ENCODE measurements around the gene ZNF804B. TPM values are rescaled to one million over a fixed set of nuclear protein-coding genes. Genes with fewer than 3 reads are reported as not detected.

ZNF804B gene
- total and polyA plus RNA-seq, 4 donors, result not detected

DNA sequence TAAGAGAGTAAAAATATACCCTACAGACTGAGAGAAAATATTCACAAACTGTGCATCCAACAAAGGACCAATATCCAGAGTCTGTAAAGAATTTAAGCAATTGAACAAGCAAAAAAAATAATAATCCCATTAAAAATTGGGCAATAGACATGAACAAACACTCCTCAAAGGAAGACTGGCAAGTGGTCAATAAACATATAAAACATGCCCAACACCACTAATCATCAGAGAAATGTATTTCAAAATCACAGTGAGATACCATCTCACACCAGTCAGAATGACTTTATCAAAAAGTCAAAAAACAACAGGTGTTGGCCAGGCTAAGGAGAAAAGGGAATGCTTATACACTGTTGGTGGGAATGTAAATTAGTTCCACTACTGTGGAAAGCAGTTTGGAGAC, 21.9 kb upstream of the ZNF804B start:
- Histone ChIP-seq H3K36me3 (ENCODE audit: control insufficient read depth in 4 of 4, insufficient read depth in 3 of 4, low read depth in 1 of 4, low read length in 3 of 4) (no peaks in the 10 kb centered on the region), H3K4me1 (ENCODE audit: control insufficient read depth in 4 of 4, insufficient read depth in 4 of 4, low read length in 3 of 4) (no peaks in the 10 kb centered on the region), H3K27me3 (ENCODE audit: control insufficient read depth in 4 of 4, insufficient read depth in 4 of 4, low read length in 3 of 4) (peaks cover 0 to 3% (median 0%) of the 10 kb centered on the region in 4 donors), H3K27ac (ENCODE audit: low read depth in 1 of 2, low read length in 2 of 2) (no peak overlapping the region), H3K4me3 (ENCODE audit: low read depth in 1 of 3, low read length in 3 of 3) (no peak overlapping the region), H3K9ac (ENCODE audit: low read depth in 1 of 2, low read length in 2 of 2) (no peak overlapping the region), H3K9me3 (ENCODE audit: control insufficient read depth in 4 of 4, low read length in 3 of 4) (no peaks in the 10 kb centered on the region)
- TF ChIP-seq HNF4G (IDR thresholded peaks at IDR 0.05) (no peak), YY1 (IDR thresholded peaks at IDR 0.05) (no peak), HNF4A (conservative IDR thresholded peaks at IDR 0.05) (no peak), RXRA (IDR thresholded peaks at IDR 0.05) (no peak), FOXA1 (IDR thresholded peaks at IDR 0.05) (no peak), GABPA (IDR thresholded peaks at IDR 0.05 in 1 of 2, conservative IDR thresholded peaks at IDR 0.05 in 1 of 2) (no peak), RAD21 (IDR thresholded peaks at IDR 0.05) (no peak), FOXA2 (IDR thresholded peaks at IDR 0.05) (no peak)
- TF ChIP-seq, protein P1, sequence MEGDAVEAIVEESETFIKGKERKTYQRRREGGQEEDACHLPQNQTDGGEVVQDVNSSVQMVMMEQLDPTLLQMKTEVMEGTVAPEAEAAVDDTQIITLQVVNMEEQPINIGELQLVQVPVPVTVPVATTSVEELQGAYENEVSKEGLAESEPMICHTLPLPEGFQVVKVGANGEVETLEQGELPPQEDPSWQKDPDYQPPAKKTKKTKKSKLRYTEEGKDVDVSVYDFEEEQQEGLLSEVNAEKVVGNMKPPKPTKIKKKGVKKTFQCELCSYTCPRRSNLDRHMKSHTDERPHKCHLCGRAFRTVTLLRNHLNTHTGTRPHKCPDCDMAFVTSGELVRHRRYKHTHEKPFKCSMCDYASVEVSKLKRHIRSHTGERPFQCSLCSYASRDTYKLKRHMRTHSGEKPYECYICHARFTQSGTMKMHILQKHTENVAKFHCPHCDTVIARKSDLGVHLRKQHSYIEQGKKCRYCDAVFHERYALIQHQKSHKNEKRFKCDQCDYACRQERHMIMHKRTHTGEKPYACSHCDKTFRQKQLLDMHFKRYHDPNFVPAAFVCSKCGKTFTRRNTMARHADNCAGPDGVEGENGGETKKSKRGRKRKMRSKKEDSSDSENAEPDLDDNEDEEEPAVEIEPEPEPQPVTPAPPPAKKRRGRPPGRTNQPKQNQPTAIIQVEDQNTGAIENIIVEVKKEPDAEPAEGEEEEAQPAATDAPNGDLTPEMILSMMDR (IDR thresholded peaks at IDR 0.05; ENCODE audit: low read depth, low read length, missing input control), result no peak
- TF ChIP-seq, protein P2, sequence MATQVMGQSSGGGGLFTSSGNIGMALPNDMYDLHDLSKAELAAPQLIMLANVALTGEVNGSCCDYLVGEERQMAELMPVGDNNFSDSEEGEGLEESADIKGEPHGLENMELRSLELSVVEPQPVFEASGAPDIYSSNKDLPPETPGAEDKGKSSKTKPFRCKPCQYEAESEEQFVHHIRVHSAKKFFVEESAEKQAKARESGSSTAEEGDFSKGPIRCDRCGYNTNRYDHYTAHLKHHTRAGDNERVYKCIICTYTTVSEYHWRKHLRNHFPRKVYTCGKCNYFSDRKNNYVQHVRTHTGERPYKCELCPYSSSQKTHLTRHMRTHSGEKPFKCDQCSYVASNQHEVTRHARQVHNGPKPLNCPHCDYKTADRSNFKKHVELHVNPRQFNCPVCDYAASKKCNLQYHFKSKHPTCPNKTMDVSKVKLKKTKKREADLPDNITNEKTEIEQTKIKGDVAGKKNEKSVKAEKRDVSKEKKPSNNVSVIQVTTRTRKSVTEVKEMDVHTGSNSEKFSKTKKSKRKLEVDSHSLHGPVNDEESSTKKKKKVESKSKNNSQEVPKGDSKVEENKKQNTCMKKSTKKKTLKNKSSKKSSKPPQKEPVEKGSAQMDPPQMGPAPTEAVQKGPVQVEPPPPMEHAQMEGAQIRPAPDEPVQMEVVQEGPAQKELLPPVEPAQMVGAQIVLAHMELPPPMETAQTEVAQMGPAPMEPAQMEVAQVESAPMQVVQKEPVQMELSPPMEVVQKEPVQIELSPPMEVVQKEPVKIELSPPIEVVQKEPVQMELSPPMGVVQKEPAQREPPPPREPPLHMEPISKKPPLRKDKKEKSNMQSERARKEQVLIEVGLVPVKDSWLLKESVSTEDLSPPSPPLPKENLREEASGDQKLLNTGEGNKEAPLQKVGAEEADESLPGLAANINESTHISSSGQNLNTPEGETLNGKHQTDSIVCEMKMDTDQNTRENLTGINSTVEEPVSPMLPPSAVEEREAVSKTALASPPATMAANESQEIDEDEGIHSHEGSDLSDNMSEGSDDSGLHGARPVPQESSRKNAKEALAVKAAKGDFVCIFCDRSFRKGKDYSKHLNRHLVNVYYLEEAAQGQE (IDR thresholded peaks at IDR 0.05), result no peak
- DNase-seq (ENCODE audit: low spot score), result no peak

DNA sequence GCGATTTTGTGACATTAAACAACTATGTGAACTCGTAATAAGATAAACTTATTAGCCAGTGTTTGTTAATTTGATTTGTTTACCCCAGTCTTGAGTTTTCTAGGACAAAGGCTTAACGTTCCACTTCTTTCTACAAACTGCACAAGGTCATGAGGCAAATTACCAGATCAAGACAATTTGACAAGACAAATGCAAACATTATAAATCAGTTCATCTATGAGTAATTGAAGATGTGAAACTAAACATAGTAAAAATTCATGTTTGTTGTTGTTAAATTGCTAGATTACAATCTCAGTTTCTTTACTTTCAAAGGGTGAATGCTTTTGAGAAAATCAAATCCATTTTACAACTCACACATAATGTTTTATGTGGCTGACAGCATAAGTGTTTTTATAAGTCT, 13.4 kb upstream of the ZNF804B start:
- no peak overlapping the region for H3K4me3 ChIP-seq (ENCODE audit: low read depth in 1 of 3, low read length in 3 of 3)
- no peaks in the 10 kb centered on the region for H3K4me1 ChIP-seq (ENCODE audit: control insufficient read depth in 4 of 4, insufficient read depth in 4 of 4, low read length in 3 of 4)
- H3K9ac ChIP-seq (ENCODE audit: low read depth in 1 of 2, low read length in 2 of 2), result no peak overlapping the region
- no peak overlapping the region for H3K27ac ChIP-seq (ENCODE audit: low read depth in 1 of 2, low read length in 2 of 2)
- no peaks in the 10 kb centered on the region for H3K27me3 ChIP-seq (ENCODE audit: control insufficient read depth in 4 of 4, insufficient read depth in 4 of 4, low read length in 3 of 4)
- WGBS, result 53% methylated on average over 3 of the region's 3 CpGs
- peaks cover 0 to 3% (median 0%) of the 10 kb centered on the region in 4 donors for H3K9me3 ChIP-seq (ENCODE audit: control insufficient read depth in 4 of 4, low read length in 3 of 4)
- DNase-seq (ENCODE audit: low spot score), result no peak
- H3K36me3 ChIP-seq (ENCODE audit: control insufficient read depth in 4 of 4, insufficient read depth in 3 of 4, low read depth in 1 of 4, low read length in 3 of 4), result no peaks in the 10 kb centered on the region
- TF ChIP-seq HNF4G (IDR thresholded peaks at IDR 0.05) (no peak), GABPA (IDR thresholded peaks at IDR 0.05 in 1 of 2, conservative IDR thresholded peaks at IDR 0.05 in 1 of 2) (no peak), YY1 (IDR thresholded peaks at IDR 0.05) (no peak)
- TF ChIP-seq, protein P3, sequence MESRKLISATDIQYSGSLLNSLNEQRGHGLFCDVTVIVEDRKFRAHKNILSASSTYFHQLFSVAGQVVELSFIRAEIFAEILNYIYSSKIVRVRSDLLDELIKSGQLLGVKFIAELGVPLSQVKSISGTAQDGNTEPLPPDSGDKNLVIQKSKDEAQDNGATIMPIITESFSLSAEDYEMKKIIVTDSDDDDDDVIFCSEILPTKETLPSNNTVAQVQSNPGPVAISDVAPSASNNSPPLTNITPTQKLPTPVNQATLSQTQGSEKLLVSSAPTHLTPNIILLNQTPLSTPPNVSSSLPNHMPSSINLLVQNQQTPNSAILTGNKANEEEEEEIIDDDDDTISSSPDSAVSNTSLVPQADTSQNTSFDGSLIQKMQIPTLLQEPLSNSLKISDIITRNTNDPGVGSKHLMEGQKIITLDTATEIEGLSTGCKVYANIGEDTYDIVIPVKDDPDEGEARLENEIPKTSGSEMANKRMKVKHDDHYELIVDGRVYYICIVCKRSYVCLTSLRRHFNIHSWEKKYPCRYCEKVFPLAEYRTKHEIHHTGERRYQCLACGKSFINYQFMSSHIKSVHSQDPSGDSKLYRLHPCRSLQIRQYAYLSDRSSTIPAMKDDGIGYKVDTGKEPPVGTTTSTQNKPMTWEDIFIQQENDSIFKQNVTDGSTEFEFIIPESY (IDR thresholded peaks at IDR 0.05), result no peak

Measured in liver (tissue), 9 donors.